Calu3 (cell line): ENCODE results near the gene FOXK1. TPM values are rescaled to one million over a fixed set of nuclear protein-coding genes. Genes with fewer than 3 reads are reported as not detected.

ENCODE experiments used
- BruUV-seq: library from RNA; stranded (reverse); fragments of 400-500 nt; replicated peaks from 2 replicates; lab custom pipeline; 2021; lab: Mats Ljungman, UMichigan
- CTCF ChIA-PET: fragments of 300-600 bp; sonication (Branson Sonifier 250); formaldehyde crosslinking; loops from one replicate; lab custom pipeline; 2022; ENCODE audit warnings: antibody characterized with exemption; lab: Charles Lee
- DNase-seq: peaks from one replicate; pipeline ENCODE4 v3.0.0; 2022
- H3K27ac Mint-ChIP-seq: one replicate; pipeline ENCODE4 v1.8.0; 2022; ENCODE audit warnings: mixed read lengths; ENCODE audit not compliant: unreplicated experiment
- H3K27me3 Mint-ChIP-seq: one replicate; pipeline ENCODE4 v1.8.0; 2022; ENCODE audit warnings: mixed read lengths; ENCODE audit not compliant: unreplicated experiment
- H3K36me3 Mint-ChIP-seq: one replicate; pipeline ENCODE4 v1.8.0; 2022; ENCODE audit warnings: mild to moderate bottlenecking, moderate library complexity, mixed read lengths; ENCODE audit not compliant: insufficient read depth, unreplicated experiment
- H3K4me1 Mint-ChIP-seq: one replicate; pipeline ENCODE4 v1.8.0; 2022; ENCODE audit warnings: mild to moderate bottlenecking, low read depth, mixed read lengths; ENCODE audit not compliant: unreplicated experiment
- H3K4me3 Mint-ChIP-seq: one replicate; pipeline ENCODE4 v1.8.0; 2022; ENCODE audit warnings: mild to moderate bottlenecking, low read depth, moderate library complexity, mixed read lengths; ENCODE audit not compliant: unreplicated experiment
- H3K9me3 Mint-ChIP-seq: one replicate; pipeline ENCODE4 v1.8.0; 2022; ENCODE audit warnings: low read depth, mixed read lengths; ENCODE audit not compliant: unreplicated experiment
- intact Hi-C: fragments of 100-400 bp; cut with micrococcal nuclease; formaldehyde crosslinking; loops from one replicate; pipeline ENCODE4 v1.10.0; 2022; ENCODE audit not compliant: unreplicated experiment
- total RNA-seq: library from RNA; stranded (reverse); gene quantifications from 2 replicates; pipeline ENCODE4 v1.2.3, GENCODE V29; 2022
- TF ChIP-seq, protein P1 (sequence below): fragments of 200-600 bp; IDR thresholded peaks from one replicate; pipeline ENCODE4 v1.8.0; 2022; ENCODE audit warnings: antibody characterized with exemption; ENCODE audit not compliant: unreplicated experiment

FOXK1 gene
- total RNA-seq, 1 experiment from 2014 or later, result 65.9 TPM

DNA sequence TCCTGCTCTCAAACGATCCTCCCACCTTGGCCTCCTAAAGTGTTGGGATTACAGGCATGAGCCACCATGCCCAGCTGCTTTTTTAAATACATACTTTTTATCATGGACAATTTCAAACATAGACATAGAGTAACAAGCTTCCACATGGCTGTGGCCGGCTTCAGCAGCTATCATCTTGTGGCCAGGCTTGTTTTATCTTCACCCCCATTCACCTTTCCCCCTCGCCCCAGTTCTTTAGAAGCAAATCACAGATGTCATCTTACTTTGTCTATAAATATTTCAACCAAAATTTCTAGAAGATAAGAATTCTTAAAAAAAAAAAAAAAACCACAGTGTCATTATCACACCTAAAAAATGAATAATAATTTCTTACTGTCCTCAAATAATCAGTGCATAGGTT, 5.9 kb downstream of the FOXK1 start:
- CTCF ChIA-PET, result interaction anchor here (0.7 kb wide), 1 partner anchor 147 kb away, joined by 5 read pairs; no protein-coding TSS in a partner anchor
- BruUV-seq, result no TSS peak
- intact Hi-C loops, result no loop called here
- no peaks in the 10 kb centered on the region for H3K9me3 Mint-ChIP-seq
- H3K4me3 Mint-ChIP-seq, result no peak overlapping the region
- peaks cover 39% of the 10 kb centered on the region for H3K4me1 Mint-ChIP-seq
- H3K27ac Mint-ChIP-seq, result peak overlapping the region; percentile 38
- DNase-seq, result no peak
- TF ChIP-seq, protein P1, sequence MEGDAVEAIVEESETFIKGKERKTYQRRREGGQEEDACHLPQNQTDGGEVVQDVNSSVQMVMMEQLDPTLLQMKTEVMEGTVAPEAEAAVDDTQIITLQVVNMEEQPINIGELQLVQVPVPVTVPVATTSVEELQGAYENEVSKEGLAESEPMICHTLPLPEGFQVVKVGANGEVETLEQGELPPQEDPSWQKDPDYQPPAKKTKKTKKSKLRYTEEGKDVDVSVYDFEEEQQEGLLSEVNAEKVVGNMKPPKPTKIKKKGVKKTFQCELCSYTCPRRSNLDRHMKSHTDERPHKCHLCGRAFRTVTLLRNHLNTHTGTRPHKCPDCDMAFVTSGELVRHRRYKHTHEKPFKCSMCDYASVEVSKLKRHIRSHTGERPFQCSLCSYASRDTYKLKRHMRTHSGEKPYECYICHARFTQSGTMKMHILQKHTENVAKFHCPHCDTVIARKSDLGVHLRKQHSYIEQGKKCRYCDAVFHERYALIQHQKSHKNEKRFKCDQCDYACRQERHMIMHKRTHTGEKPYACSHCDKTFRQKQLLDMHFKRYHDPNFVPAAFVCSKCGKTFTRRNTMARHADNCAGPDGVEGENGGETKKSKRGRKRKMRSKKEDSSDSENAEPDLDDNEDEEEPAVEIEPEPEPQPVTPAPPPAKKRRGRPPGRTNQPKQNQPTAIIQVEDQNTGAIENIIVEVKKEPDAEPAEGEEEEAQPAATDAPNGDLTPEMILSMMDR, result no peak
- no peaks in the 10 kb centered on the region for H3K27me3 Mint-ChIP-seq
- H3K36me3 Mint-ChIP-seq, result peaks cover 34% of the 10 kb centered on the region

DNA sequence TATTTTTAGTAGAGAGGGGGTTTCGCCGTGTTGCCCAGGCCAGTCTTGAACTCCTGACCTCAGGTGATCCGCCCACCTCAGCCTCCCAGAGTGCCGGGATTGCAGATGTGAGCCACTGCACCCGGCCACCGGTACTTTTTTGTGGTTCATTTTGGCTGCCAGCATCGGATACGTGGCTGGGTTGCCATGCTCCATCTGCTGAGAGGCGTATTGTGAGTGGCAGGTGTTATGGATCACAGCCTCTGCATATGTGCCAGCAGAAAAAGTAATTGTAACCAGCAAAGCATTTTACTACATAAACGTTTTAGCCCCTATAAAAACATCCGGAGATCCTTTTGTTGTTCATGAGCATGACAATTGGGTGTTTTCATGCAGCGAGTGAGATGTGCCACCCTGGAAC, 7.1 kb downstream of the FOXK1 start:
- Mint-ChIP-seq H3K9me3 (no peaks in the 10 kb centered on the region), H3K4me3 (no peak overlapping the region), H3K27me3 (no peaks in the 10 kb centered on the region), H3K4me1 (peaks cover 36% of the 10 kb centered on the region), H3K27ac (no peak overlapping the region), H3K36me3 (peaks cover 22% of the 10 kb centered on the region)
- CTCF ChIA-PET, result no interaction called here
- DNase-seq, result no peak
- intact Hi-C loops, result no loop called here
- TF ChIP-seq, protein P1, result no peak
- BruUV-seq, result no TSS peak

DNA sequence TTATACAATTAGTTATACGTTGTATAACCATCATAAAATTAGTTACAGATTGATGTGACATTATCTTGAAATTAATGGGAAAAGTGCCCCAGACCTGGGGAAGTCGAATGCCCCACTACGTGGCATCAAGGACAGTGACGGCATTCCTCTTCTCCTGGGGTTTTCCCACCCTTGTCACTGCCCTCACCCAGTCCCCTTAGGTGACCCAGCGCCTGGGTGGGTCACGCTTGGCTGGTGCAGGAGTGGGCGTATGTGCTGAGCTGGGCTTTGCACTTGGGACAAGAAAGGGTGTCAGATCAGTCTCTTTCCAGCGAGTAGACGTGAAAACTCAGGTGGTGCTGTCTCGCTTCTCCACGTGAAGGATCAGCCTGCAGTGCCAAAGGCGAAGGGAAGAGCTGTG, 7.6 kb downstream of the FOXK1 start:
- no peak overlapping the region for H3K4me3 Mint-ChIP-seq
- no peaks in the 10 kb centered on the region for H3K27me3 Mint-ChIP-seq
- CTCF ChIA-PET, result no interaction called here
- intact Hi-C loops, result no loop called here
- H3K9me3 Mint-ChIP-seq, result no peaks in the 10 kb centered on the region
- H3K27ac Mint-ChIP-seq, result no peak overlapping the region
- peaks cover 31% of the 10 kb centered on the region for H3K4me1 Mint-ChIP-seq
- peaks cover 17% of the 10 kb centered on the region for H3K36me3 Mint-ChIP-seq
- TF ChIP-seq, protein P1, result no peak
- BruUV-seq, result no TSS peak
- DNase-seq, result no peak

DNA sequence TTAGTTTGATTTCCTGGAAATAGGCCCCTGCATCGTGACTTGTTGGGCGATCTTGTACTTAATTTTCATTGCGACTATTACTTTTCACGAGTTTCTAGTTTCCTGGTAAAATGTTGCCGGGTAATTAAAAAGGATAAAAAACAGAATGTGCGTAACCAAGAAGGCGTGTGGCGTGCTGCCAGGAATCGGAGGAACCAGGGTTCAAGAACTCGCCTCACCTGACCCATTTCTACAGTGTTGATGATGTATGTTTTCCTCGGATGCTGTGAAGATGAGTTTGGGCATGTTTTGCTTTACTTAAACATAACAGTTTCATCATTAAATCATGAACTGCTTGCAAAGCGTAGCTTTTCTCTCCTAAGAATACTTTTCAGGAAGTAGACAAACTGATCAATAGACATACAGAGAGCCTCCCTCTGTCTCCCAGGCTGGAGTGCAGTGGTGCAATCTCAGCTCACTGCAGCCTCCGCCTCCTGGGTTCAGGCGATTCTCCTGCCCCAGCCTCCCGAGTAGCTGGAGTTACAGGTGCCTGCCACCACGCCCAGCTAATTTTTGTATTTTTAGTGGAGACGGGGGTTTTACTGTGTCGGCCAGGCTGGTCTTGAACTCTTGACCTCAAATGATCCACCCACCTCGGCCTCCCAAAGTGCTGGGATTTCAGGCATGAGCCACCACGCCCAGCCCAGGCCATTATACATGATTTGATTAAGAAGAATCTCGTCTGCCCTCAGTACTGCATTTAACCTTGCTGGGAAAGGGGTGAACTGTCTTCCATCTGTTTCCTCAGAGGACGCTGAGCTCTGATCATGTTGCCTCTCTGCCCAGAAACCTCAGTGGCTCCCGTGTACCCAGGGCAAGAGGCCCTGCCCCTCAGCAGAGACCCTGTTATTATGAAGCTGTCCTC, 9.1 kb downstream of the FOXK1 start:
- H3K4me1 Mint-ChIP-seq, result peaks cover 26% of the 10 kb centered on the region
- H3K4me3 Mint-ChIP-seq, result no peak overlapping the region
- H3K27ac Mint-ChIP-seq, result no peak overlapping the region
- CTCF ChIA-PET, result interaction anchor here (1.0 kb wide), 1 partner anchor 22 kb away, joined by 4 read pairs; no protein-coding TSS in a partner anchor
- DNase-seq, result no peak
- peaks cover 14% of the 10 kb centered on the region for H3K36me3 Mint-ChIP-seq
- H3K27me3 Mint-ChIP-seq, result no peaks in the 10 kb centered on the region
- intact Hi-C loops, result no loop called here
- no peaks in the 10 kb centered on the region for H3K9me3 Mint-ChIP-seq
- TF ChIP-seq, protein P1, result no peak
- BruUV-seq, result no TSS peak
